Thoracic aorta (tissue), 2 donors: ENCODE measurements around the gene APOL4. TPM values are rescaled to one million over a fixed set of nuclear protein-coding genes. Genes with fewer than 3 reads are reported as not detected.

Experiments used
- ATAC-seq: fragments of 150-250 bp; one replicate; pipeline ENCODE4 v1.8.0; 2017; ENCODE audit warnings: low read depth; ENCODE audit not compliant: insufficient number of reproducible peaks, low FRiP score
- DNase-seq: peaks from one replicate; pipeline ENCODE4 v3.0.0-alpha.2; 2020; ENCODE audit warnings: low spot score
- H3K27ac ChIP-seq, 2 donors: fragments of 200-600 bp; sonication (generic); 1 replicate in 1 of 2; 2 replicates in 1 of 2; pipeline ENCODE4 v1.5.1; 2016; ENCODE audit warnings: mild to moderate bottlenecking in 2 of 2, moderate library complexity in 2 of 2
- H3K27me3 ChIP-seq: fragments of 200-600 bp; sonication (generic); replicated peaks from 2 replicates; pipeline ENCODE4 v1.6.0; 2016; ENCODE audit warnings: mild to moderate bottlenecking; ENCODE audit not compliant: insufficient read depth
- H3K36me3 ChIP-seq: fragments of 200-600 bp; sonication (generic); one replicate; pipeline ENCODE4 v1.5.1; 2016
- H3K4me1 ChIP-seq, 2 donors: fragments of 200-600 bp; sonication (generic); 1 replicate in 1 of 2; 2 replicates in 1 of 2; pipeline versions ENCODE4 v1.5.1 to v1.6.0; 2016; ENCODE audit warnings: low read depth in 2 of 2, mild to moderate bottlenecking in 1 of 2; ENCODE audit not compliant: control insufficient read depth in 1 of 2
- H3K4me3 ChIP-seq: fragments of 200-600 bp; sonication (generic); 2 replicates; pipeline ENCODE4 v1.5.1; 2016; ENCODE audit warnings: mild to moderate bottlenecking
- H3K9me3 ChIP-seq: fragments of 200-600 bp; sonication (generic); 2 replicates; pipeline ENCODE4 v1.5.1; 2016
- total RNA-seq, 2 donors: library from RNA; depleted of rRNA; stranded (reverse); fragments of >200 nt; gene quantifications; one replicate each; pipeline versions ENCODE4 v1.1.0 to v1.2.3, GENCODE V29; 2016
- TF ChIP-seq, protein P1 (sequence below): fragments of 200-600 bp; sonication (generic); IDR thresholded peaks from one replicate; pipeline ENCODE4 v1.5.1; 2019; ENCODE audit warnings: antibody characterized with exemption

APOL4 gene
- total RNA-seq, 2 donors from 2014 or later = 1.4 to 30.3 TPM

DNA sequence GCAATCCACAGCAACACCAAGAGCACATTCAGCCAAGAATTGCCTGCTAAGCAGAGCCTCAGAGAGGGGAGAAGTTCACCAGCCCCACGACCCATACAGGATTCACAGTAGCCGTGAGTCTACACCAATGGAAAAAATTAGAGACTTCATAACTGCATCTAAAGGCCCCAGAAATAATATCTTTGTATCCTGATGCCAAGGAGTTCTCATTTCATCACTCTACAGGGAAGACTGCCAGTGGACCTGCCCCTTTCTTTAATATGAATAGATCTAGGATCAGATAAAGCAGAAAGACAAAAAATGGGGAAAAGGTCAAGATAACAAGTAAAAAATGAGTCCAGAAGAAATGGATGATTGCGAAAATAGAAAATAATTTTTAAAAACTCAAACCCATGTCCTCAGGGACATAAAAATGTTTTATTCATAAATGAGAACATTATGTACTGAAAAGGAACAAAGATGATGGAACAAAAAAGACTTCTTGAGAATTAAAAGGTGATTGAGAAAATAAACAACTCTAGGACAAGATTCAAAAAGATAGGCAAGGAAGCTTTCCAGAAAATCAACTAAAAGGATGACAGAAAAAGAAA lies 50.5 kb downstream of the APOL4 start:
- no peaks in the 10 kb centered on the region for H3K9me3 ChIP-seq
- peaks cover 26 to 45% of the 10 kb centered on the region in 2 donors for H3K4me1 ChIP-seq
- no peak for DNase-seq
- no peak for ATAC-seq
- H3K4me3 ChIP-seq = no peak overlapping the region
- TF ChIP-seq, protein P1, sequence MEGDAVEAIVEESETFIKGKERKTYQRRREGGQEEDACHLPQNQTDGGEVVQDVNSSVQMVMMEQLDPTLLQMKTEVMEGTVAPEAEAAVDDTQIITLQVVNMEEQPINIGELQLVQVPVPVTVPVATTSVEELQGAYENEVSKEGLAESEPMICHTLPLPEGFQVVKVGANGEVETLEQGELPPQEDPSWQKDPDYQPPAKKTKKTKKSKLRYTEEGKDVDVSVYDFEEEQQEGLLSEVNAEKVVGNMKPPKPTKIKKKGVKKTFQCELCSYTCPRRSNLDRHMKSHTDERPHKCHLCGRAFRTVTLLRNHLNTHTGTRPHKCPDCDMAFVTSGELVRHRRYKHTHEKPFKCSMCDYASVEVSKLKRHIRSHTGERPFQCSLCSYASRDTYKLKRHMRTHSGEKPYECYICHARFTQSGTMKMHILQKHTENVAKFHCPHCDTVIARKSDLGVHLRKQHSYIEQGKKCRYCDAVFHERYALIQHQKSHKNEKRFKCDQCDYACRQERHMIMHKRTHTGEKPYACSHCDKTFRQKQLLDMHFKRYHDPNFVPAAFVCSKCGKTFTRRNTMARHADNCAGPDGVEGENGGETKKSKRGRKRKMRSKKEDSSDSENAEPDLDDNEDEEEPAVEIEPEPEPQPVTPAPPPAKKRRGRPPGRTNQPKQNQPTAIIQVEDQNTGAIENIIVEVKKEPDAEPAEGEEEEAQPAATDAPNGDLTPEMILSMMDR = no peak
- no peaks in the 10 kb centered on the region for H3K27me3 ChIP-seq
- no peaks in the 10 kb centered on the region for H3K36me3 ChIP-seq
- H3K27ac ChIP-seq = peak overlapping the region; percentile 66 to 75

GRCh38 chr22:36149441-36149840 lies 52.2 kb downstream of the APOL4 start:
- TF ChIP-seq, protein P1 = no peak
- H3K4me3 ChIP-seq = no peak overlapping the region
- H3K36me3 ChIP-seq = no peaks in the 10 kb centered on the region
- no peaks in the 10 kb centered on the region for H3K27me3 ChIP-seq
- H3K9me3 ChIP-seq = no peaks in the 10 kb centered on the region
- DNase-seq (no peak), ATAC-seq (no peak)
- no peak overlapping the region for H3K27ac ChIP-seq
- peaks cover 9 to 34% of the 10 kb centered on the region in 2 donors for H3K4me1 ChIP-seq

- no peak overlapping the region for H3K27ac ChIP-seq
- TF ChIP-seq, protein P1 = no peak
- peaks cover 9 to 30% of the 10 kb centered on the region in 2 donors for H3K4me1 ChIP-seq
- ATAC-seq (no peak), DNase-seq (no peak)
- no peaks in the 10 kb centered on the region for H3K9me3 ChIP-seq
- no peak overlapping the region for H3K4me3 ChIP-seq
- H3K27me3 ChIP-seq = no peaks in the 10 kb centered on the region
- peaks cover 3% of the 10 kb centered on the region for H3K36me3 ChIP-seq
Measured at GRCh38 chr22:36148411-36148810, 53.2 kb downstream of the APOL4 start.

DNA sequence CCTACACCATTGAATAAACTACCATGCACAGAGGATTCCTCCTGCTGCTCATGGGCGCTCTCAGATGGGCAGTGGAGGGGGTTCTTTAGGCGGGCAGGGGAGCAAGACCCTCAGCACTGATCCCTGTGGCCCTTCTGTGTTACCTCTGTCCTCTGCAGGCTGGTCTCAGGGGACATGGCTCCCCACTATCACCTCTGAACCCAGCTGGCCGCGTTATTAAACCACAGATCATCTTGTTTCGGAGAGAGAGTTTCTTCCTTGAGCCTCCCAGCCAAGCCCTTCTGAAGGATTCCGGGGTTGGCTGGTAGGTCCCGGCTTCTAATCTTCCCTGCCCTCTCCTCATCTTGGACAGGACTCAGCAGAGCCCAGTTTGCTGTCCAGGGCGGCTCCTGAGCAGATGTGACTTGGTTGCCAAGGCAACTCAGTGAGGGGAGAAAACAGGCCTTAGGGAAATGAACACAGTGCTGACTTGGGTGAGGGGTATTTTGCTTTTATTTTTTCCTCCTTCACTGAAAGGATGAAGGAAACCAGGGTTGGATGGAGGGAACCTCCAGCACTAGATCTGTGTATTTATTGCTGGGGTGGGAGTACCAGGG lies 54.3 kb downstream of the APOL4 start:
- no peak overlapping the region for H3K27ac ChIP-seq
- no peaks in the 10 kb centered on the region for H3K9me3 ChIP-seq
- no peak overlapping the region for H3K4me3 ChIP-seq
- H3K4me1 ChIP-seq = peaks cover 9 to 30% of the 10 kb centered on the region in 2 donors
- no peak for DNase-seq
- H3K36me3 ChIP-seq = peaks cover 4% of the 10 kb centered on the region
- H3K27me3 ChIP-seq = no peaks in the 10 kb centered on the region
- no peak for ATAC-seq
- TF ChIP-seq, protein P1 = no peak

DNA sequence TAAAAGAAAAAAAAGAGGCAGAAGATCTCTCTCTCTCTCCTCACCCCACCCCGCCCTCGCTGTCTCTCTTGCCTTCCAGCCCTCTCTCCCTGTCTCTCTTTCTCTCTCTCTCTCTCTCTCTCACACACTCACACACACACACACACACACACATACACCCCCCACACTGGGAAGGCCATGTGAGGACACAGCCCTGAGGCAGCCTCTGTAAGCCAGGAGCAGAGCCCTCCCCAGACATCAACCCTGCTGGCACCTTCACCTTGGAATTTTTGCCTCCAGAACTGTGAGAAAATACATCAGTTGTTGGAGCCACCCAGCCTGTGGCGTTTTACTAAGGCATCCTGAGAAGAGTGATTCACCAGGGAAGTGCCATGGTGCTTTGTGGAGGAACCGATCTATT lies 55.7 kb downstream of the APOL4 start:
- no peak for ATAC-seq
- Histone ChIP-seq H3K9me3 (no peaks in the 10 kb centered on the region), H3K36me3 (peaks cover 9% of the 10 kb centered on the region), H3K4me3 (no peak overlapping the region), H3K27me3 (no peaks in the 10 kb centered on the region), H3K4me1 (peaks cover 7 to 23% of the 10 kb centered on the region in 2 donors), H3K27ac (no peak overlapping the region)
- no peak for DNase-seq
- TF ChIP-seq, protein P1 = no peak
